ENCODE data around the gene C6orf132. TPM values are rescaled to one million over a fixed set of nuclear protein-coding genes. Genes with fewer than 3 reads are reported as not detected.

Gene C6orf132
- total RNA-seq, 1 donor from 2014 or later: 5.3 TPM

GRCh38 chr6:42086046-42087035 is 56.1 kb downstream of the C6orf132 start:
- Histone ChIP-seq H3K4me2 (ENCODE audit: low read length) (no peak overlapping the region), H3K27me3 (ENCODE audit: insufficient read depth, low read length) (no peaks in the 10 kb centered on the region), H3K4me1 (ENCODE audit: insufficient read depth, low read length) (peaks cover 5% of the 10 kb centered on the region), H3K79me2 (ENCODE audit: insufficient read depth, low read length) (no peaks in the 10 kb centered on the region), H3K4me3 (ENCODE audit: insufficient read depth, low read depth, low read length) (no peak overlapping the region), H3K9ac (ENCODE audit: low read length) (no peak overlapping the region), H3K9me3 (ENCODE audit: insufficient read depth, low read depth, low read length) (no peaks in the 10 kb centered on the region), H4K20me1 (ENCODE audit: insufficient read depth, low read length) (no peaks in the 10 kb centered on the region), H3K27ac (ENCODE audit: low read depth, low read length) (no peak overlapping the region), H2AFZ (ENCODE audit: low read depth, low read length) (no peak overlapping the region), H3K36me3 (ENCODE audit: insufficient read depth, low read length) (no peaks in the 10 kb centered on the region)
- TF ChIP-seq, protein P1, sequence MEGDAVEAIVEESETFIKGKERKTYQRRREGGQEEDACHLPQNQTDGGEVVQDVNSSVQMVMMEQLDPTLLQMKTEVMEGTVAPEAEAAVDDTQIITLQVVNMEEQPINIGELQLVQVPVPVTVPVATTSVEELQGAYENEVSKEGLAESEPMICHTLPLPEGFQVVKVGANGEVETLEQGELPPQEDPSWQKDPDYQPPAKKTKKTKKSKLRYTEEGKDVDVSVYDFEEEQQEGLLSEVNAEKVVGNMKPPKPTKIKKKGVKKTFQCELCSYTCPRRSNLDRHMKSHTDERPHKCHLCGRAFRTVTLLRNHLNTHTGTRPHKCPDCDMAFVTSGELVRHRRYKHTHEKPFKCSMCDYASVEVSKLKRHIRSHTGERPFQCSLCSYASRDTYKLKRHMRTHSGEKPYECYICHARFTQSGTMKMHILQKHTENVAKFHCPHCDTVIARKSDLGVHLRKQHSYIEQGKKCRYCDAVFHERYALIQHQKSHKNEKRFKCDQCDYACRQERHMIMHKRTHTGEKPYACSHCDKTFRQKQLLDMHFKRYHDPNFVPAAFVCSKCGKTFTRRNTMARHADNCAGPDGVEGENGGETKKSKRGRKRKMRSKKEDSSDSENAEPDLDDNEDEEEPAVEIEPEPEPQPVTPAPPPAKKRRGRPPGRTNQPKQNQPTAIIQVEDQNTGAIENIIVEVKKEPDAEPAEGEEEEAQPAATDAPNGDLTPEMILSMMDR (IDR thresholded peaks at IDR 0.05; ENCODE audit: insufficient read depth, low read depth, low read length): peak; percentile 19
- TF ChIP-seq EZH2 (IDR thresholded peaks at IDR 0.05; ENCODE audit: insufficient read depth, low read length): no peak
- FAIRE-seq (no peak), DNase-seq (ENCODE audit: low read depth) (no peak)
- no peak overlapping the region for H3K27ac Mint-ChIP-seq (ENCODE audit: unreplicated experiment)
- H3K4me1 Mint-ChIP-seq (ENCODE audit: low read depth, unreplicated experiment): peaks cover 3% of the 10 kb centered on the region
- H3K9me3 Mint-ChIP-seq (ENCODE audit: unreplicated experiment): no peaks in the 10 kb centered on the region
- H3K36me3 Mint-ChIP-seq (ENCODE audit: low read depth, unreplicated experiment): peaks cover 1% of the 10 kb centered on the region
- H3K27me3 Mint-ChIP-seq (ENCODE audit: low read depth, unreplicated experiment): peaks cover 3% of the 10 kb centered on the region
- no peak overlapping the region for H3K4me3 Mint-ChIP-seq (ENCODE audit: unreplicated experiment)

GRCh38 chr6:42084889-42085288 is 57.5 kb downstream of the C6orf132 start:
- no peaks in the 10 kb centered on the region for H3K9me3 ChIP-seq (ENCODE audit: insufficient read depth, low read depth, low read length)
- no peaks in the 10 kb centered on the region for H3K27me3 ChIP-seq (ENCODE audit: insufficient read depth, low read length)
- peaks cover 5% of the 10 kb centered on the region for H3K4me1 ChIP-seq (ENCODE audit: insufficient read depth, low read length)
- peaks cover 1% of the 10 kb centered on the region for H3K36me3 ChIP-seq (ENCODE audit: insufficient read depth, low read length)
- no peaks in the 10 kb centered on the region for H4K20me1 ChIP-seq (ENCODE audit: insufficient read depth, low read length)
- no peak overlapping the region for H2AFZ ChIP-seq (ENCODE audit: low read depth, low read length)
- FAIRE-seq: no peak
- H3K9ac ChIP-seq (ENCODE audit: low read length): no peak overlapping the region
- peaks cover 3% of the 10 kb centered on the region for H3K4me1 Mint-ChIP-seq (ENCODE audit: low read depth, unreplicated experiment)
- no peaks in the 10 kb centered on the region for H3K79me2 ChIP-seq (ENCODE audit: insufficient read depth, low read length)
- H3K27me3 Mint-ChIP-seq (ENCODE audit: low read depth, unreplicated experiment): no peaks in the 10 kb centered on the region
- H3K9me3 Mint-ChIP-seq (ENCODE audit: unreplicated experiment): no peaks in the 10 kb centered on the region
- no peak for DNase-seq (ENCODE audit: low read depth)
- H3K4me3 ChIP-seq (ENCODE audit: insufficient read depth, low read depth, low read length): no peak overlapping the region
- H3K27ac Mint-ChIP-seq (ENCODE audit: unreplicated experiment): no peak overlapping the region
- H3K36me3 Mint-ChIP-seq (ENCODE audit: low read depth, unreplicated experiment): peaks cover 3% of the 10 kb centered on the region
- H3K4me3 Mint-ChIP-seq (ENCODE audit: unreplicated experiment): no peak overlapping the region
- H3K4me2 ChIP-seq (ENCODE audit: low read length): no peak overlapping the region
- H3K27ac ChIP-seq (ENCODE audit: low read depth, low read length): no peak overlapping the region
- no peak for TF ChIP-seq EZH2 (IDR thresholded peaks at IDR 0.05; ENCODE audit: insufficient read depth, low read length)
- TF ChIP-seq, protein P1 (IDR thresholded peaks at IDR 0.05; ENCODE audit: insufficient read depth, low read depth, low read length): peak; percentile 40

DNA sequence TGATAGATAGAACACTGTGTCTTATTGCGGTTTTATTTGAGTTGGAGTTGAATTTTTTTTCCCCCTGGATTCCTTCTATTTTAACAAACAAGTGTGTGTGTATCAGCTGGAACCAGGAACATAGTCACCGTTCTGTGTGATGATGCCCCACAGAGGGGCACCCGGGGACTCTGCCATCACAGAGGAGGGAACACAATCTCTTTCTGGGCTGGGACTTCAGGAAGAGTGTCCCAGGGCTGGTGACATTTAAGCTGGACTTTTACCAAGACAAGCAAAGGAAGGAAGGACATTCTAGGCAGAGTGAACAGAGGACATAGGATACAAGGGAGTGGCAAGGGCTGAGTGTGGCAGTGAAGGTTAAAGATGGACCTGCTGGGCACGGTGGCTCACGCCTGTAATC is 58.9 kb downstream of the C6orf132 start:
- peaks cover 2% of the 10 kb centered on the region for H3K36me3 ChIP-seq (ENCODE audit: insufficient read depth, low read length)
- no peak overlapping the region for H3K4me3 ChIP-seq (ENCODE audit: insufficient read depth, low read depth, low read length)
- H3K4me1 ChIP-seq (ENCODE audit: insufficient read depth, low read length): peaks cover 5% of the 10 kb centered on the region
- H3K27ac Mint-ChIP-seq (ENCODE audit: unreplicated experiment): no peak overlapping the region
- no peak overlapping the region for H2AFZ ChIP-seq (ENCODE audit: low read depth, low read length)
- no peak overlapping the region for H3K4me3 Mint-ChIP-seq (ENCODE audit: unreplicated experiment)
- H3K9me3 Mint-ChIP-seq (ENCODE audit: unreplicated experiment): no peaks in the 10 kb centered on the region
- peaks cover 11% of the 10 kb centered on the region for H3K36me3 Mint-ChIP-seq (ENCODE audit: low read depth, unreplicated experiment)
- DNase-seq (ENCODE audit: low read depth): no peak
- no peaks in the 10 kb centered on the region for H3K27me3 Mint-ChIP-seq (ENCODE audit: low read depth, unreplicated experiment)
- no peaks in the 10 kb centered on the region for H3K79me2 ChIP-seq (ENCODE audit: insufficient read depth, low read length)
- no peak overlapping the region for H3K27ac ChIP-seq (ENCODE audit: low read depth, low read length)
- no peak overlapping the region for H3K4me2 ChIP-seq (ENCODE audit: low read length)
- no peaks in the 10 kb centered on the region for H3K27me3 ChIP-seq (ENCODE audit: insufficient read depth, low read length)
- no peak overlapping the region for H3K9ac ChIP-seq (ENCODE audit: low read length)
- no peaks in the 10 kb centered on the region for H3K9me3 ChIP-seq (ENCODE audit: insufficient read depth, low read depth, low read length)
- no peaks in the 10 kb centered on the region for H4K20me1 ChIP-seq (ENCODE audit: insufficient read depth, low read length)
- H3K4me1 Mint-ChIP-seq (ENCODE audit: low read depth, unreplicated experiment): peaks cover 3% of the 10 kb centered on the region
- TF ChIP-seq, protein P1 (IDR thresholded peaks at IDR 0.05; ENCODE audit: insufficient read depth, low read depth, low read length): no peak
- TF ChIP-seq EZH2 (IDR thresholded peaks at IDR 0.05; ENCODE audit: insufficient read depth, low read length): no peak
- FAIRE-seq: no peak

Measured in astrocyte (in vitro differentiated cells and primary cell).